ENCODE measurements around the gene ZNF423. TPM values are rescaled to one million over a fixed set of nuclear protein-coding genes. Genes with fewer than 3 reads are reported as not detected.
A peak's percentile ranks its signal among the peaks of the same experiment; 100 is the strongest.

The ZNF423 gene
- total RNA-seq, 1 donor from 2014 or later: not detected

GRCh38 chr16:49498666-49499413 is 357.1 kb downstream of the ZNF423 start:
- intact Hi-C loops (cut with micrococcal nuclease): no loop called here
- POLR2A ChIA-PET: no interaction called here
- Mint-ChIP-seq H3K9me3 (no peaks in the 10 kb centered on the region), H3K4me3 (no peak overlapping the region), H3K4me1 (peaks cover 23% of the 10 kb centered on the region), H3K27me3 (peaks cover 7% of the 10 kb centered on the region), H3K36me3 (ENCODE audit: low read depth) (no peaks in the 10 kb centered on the region), H3K27ac (no peak overlapping the region)
- no peak for TF ChIP-seq CTCF (IDR thresholded peaks at IDR 0.05)
- CTCF ChIA-PET: no interaction called here
- peak; percentile 3 for DNase-seq
- ATAC-seq (ENCODE audit: low read depth): no peak

GRCh38 chr16:49498264-49498663 is 357.6 kb downstream of the ZNF423 start:
- ChIA-PET CTCF (no interaction called here), POLR2A (no interaction called here)
- DNase-seq: no peak
- intact Hi-C loops (cut with micrococcal nuclease): no loop called here
- H3K27me3 Mint-ChIP-seq: peaks cover 8% of the 10 kb centered on the region
- no peak overlapping the region for H3K4me3 Mint-ChIP-seq
- ATAC-seq (ENCODE audit: low read depth): no peak
- H3K27ac Mint-ChIP-seq: no peak overlapping the region
- peaks cover 17% of the 10 kb centered on the region for H3K4me1 Mint-ChIP-seq
- no peaks in the 10 kb centered on the region for H3K9me3 Mint-ChIP-seq
- TF ChIP-seq CTCF (IDR thresholded peaks at IDR 0.05): no peak
- no peaks in the 10 kb centered on the region for H3K36me3 Mint-ChIP-seq (ENCODE audit: low read depth)

GRCh38 chr16:49497466-49497865 is 358.4 kb downstream of the ZNF423 start:
- H3K36me3 Mint-ChIP-seq (ENCODE audit: low read depth): no peaks in the 10 kb centered on the region
- H3K4me1 Mint-ChIP-seq: peaks cover 9% of the 10 kb centered on the region
- CTCF ChIA-PET: no interaction called here
- H3K27ac Mint-ChIP-seq: no peak overlapping the region
- no peak for TF ChIP-seq CTCF (IDR thresholded peaks at IDR 0.05)
- intact Hi-C loops (cut with micrococcal nuclease): no loop called here
- ATAC-seq (ENCODE audit: low read depth) (no peak), DNase-seq (peak; percentile 5)
- H3K4me3 Mint-ChIP-seq: no peak overlapping the region
- POLR2A ChIA-PET: no interaction called here
- no peaks in the 10 kb centered on the region for H3K9me3 Mint-ChIP-seq
- peaks cover 12% of the 10 kb centered on the region for H3K27me3 Mint-ChIP-seq

GRCh38 chr16:49496656-49497055 is 359.3 kb downstream of the ZNF423 start:
- ATAC-seq (ENCODE audit: low read depth) (no peak), DNase-seq (no peak)
- POLR2A ChIA-PET: interaction anchor here (0.7 kb wide), 1 partner anchor 257 kb away, joined by 3 read pairs; no protein-coding TSS in a partner anchor
- no peak for TF ChIP-seq CTCF (IDR thresholded peaks at IDR 0.05)
- H3K4me3 Mint-ChIP-seq: no peak overlapping the region
- no peaks in the 10 kb centered on the region for H3K9me3 Mint-ChIP-seq
- H3K4me1 Mint-ChIP-seq: peaks cover 2% of the 10 kb centered on the region
- intact Hi-C loops (cut with micrococcal nuclease): no loop called here
- no peak overlapping the region for H3K27ac Mint-ChIP-seq
- no peaks in the 10 kb centered on the region for H3K36me3 Mint-ChIP-seq (ENCODE audit: low read depth)
- peaks cover 12% of the 10 kb centered on the region for H3K27me3 Mint-ChIP-seq
- CTCF ChIA-PET: no interaction called here

- no peaks in the 10 kb centered on the region for H3K36me3 Mint-ChIP-seq (ENCODE audit: low read depth)
- no peak for DNase-seq
- H3K27ac Mint-ChIP-seq: no peak overlapping the region
Measured at GRCh38 chr16:49495596-49496355, 360.1 kb downstream of the ZNF423 start.

More at GRCh38 chr16:49495596-49496355, 360.1 kb downstream of the ZNF423 start:
- ChIA-PET CTCF (no interaction called here), POLR2A (no interaction called here)
- no peaks in the 10 kb centered on the region for H3K9me3 Mint-ChIP-seq
- TF ChIP-seq CTCF (IDR thresholded peaks at IDR 0.05): no peak
- peaks cover 10% of the 10 kb centered on the region for H3K27me3 Mint-ChIP-seq
- intact Hi-C loops (cut with micrococcal nuclease): no loop called here
- H3K4me3 Mint-ChIP-seq: no peak overlapping the region
- ATAC-seq (ENCODE audit: low read depth): no peak
- no peaks in the 10 kb centered on the region for H3K4me1 Mint-ChIP-seq

Measured in activated B cell treated with CpG ODN at 0.5 μM for 24 hours (primary cell).